DOHH2 (cell line): ENCODE data around the gene WDR70.
A peak's percentile ranks its signal among the peaks of the same experiment; 100 is the strongest.

Experiments used
- H3F3A ChIP-seq: fragments of 200-600 bp; sonication (generic), shearing (Covaris generic); 2 replicates; pipeline ENCODE4 v1.6.0; 2016; ENCODE audit warnings: antibody characterized with exemption, mild to moderate bottlenecking; ENCODE audit not compliant: control insufficient read depth, insufficient read depth
- H3K27ac ChIP-seq: fragments of 200-600 bp; sonication (generic); 2 replicates; pipeline ENCODE4 v1.5.1; 2014; ENCODE audit warnings: low read depth, mild to moderate bottlenecking, low read length, moderate library complexity
- H3K27me3 ChIP-seq: fragments of 200-600 bp; sonication (generic); 2 replicates; pipeline ENCODE4 v1.6.1; 2014; ENCODE audit warnings: mild to moderate bottlenecking, low read length, mixed read lengths; ENCODE audit not compliant: control insufficient read depth
- H3K36me3 ChIP-seq: fragments of 200-600 bp; sonication (generic); 2 replicates; pipeline ENCODE4 v1.6.1; 2014; ENCODE audit warnings: mild to moderate bottlenecking, low read length, moderate library complexity, mixed read lengths; ENCODE audit not compliant: control insufficient read depth
- H3K4me1 ChIP-seq: fragments of 200-600 bp; sonication (generic); 2 replicates; pipeline ENCODE4 v1.6.1; 2014; ENCODE audit warnings: mild to moderate bottlenecking, low read length, mixed read lengths; ENCODE audit not compliant: control insufficient read depth
- H3K4me2 ChIP-seq: fragments of 200-600 bp; sonication (generic); 2 replicates; pipeline ENCODE4 v1.6.0; 2014; ENCODE audit warnings: mild to moderate bottlenecking, low read length, moderate library complexity
- H3K4me3 ChIP-seq: fragments of 200-600 bp; sonication (generic); 2 replicates; pipeline ENCODE4 v1.5.1; 2014; ENCODE audit warnings: mild to moderate bottlenecking, low read length, mixed read lengths
- H3K79me2 ChIP-seq: fragments of 200-600 bp; sonication (generic); 2 replicates; pipeline ENCODE4 v1.6.1; 2014; ENCODE audit warnings: mild to moderate bottlenecking, low read length, mixed read lengths; ENCODE audit not compliant: control insufficient read depth
- H3K9me2 ChIP-seq: fragments of 200-600 bp; sonication (generic); replicated peaks from 2 replicates; pipeline ENCODE4 v1.6.1; 2014; ENCODE audit warnings: mild to moderate bottlenecking, low read length, mixed read lengths; ENCODE audit not compliant: control insufficient read depth
- H3K9me3 ChIP-seq: fragments of 200-600 bp; sonication (generic); 2 replicates; pipeline ENCODE4 v1.6.1; 2014; ENCODE audit warnings: antibody characterized with exemption, low read length, mixed read lengths; ENCODE audit not compliant: control insufficient read depth, insufficient read depth
- H4K20me1 ChIP-seq: fragments of 200-600 bp; sonication (generic); 2 replicates; pipeline ENCODE4 v1.6.0; 2014; ENCODE audit warnings: low read depth, mild to moderate bottlenecking, antibody characterized with exemption, low read length, moderate library complexity; ENCODE audit not compliant: control insufficient read depth, insufficient read depth
- CTCF ChIP-seq: fragments of 200-600 bp; sonication (generic); IDR thresholded peaks from one replicate; pipeline ENCODE4 v1.5.1; 2014; ENCODE audit warnings: antibody characterized with exemption, mild to moderate bottlenecking, low read depth, low read length; ENCODE audit not compliant: poor library complexity, severe bottlenecking
- EZH2phosphoT487 ChIP-seq: fragments of 200-600 bp; sonication (generic); IDR thresholded peaks from 2 replicates; pipeline ENCODE4 v1.6.1; 2017; ENCODE audit warnings: borderline replicate concordance, mild to moderate bottlenecking, antibody characterized with exemption, low read length, moderate library complexity, mixed read lengths

WDR70 gene

GRCh38 chr5:37722236-37723161, 343.4 kb downstream of the WDR70 start:
- no peaks in the 10 kb centered on the region for H3K4me1 ChIP-seq
- no peaks in the 10 kb centered on the region for H3F3A ChIP-seq
- no peaks in the 10 kb centered on the region for H3K79me2 ChIP-seq
- peaks cover 6% of the 10 kb centered on the region; the same call in 1 of the 2 replicates for H3K36me3 ChIP-seq
- no peak overlapping the region for H3K27ac ChIP-seq
- no peaks in the 10 kb centered on the region for H3K9me2 ChIP-seq
- H3K27me3 ChIP-seq = no peaks in the 10 kb centered on the region
- no peak overlapping the region for H3K4me2 ChIP-seq
- H3K4me3 ChIP-seq = no peak overlapping the region
- no peaks in the 10 kb centered on the region for H3K9me3 ChIP-seq
- H4K20me1 ChIP-seq = no peaks in the 10 kb centered on the region
- no peak for TF ChIP-seq CTCF
- TF ChIP-seq EZH2phosphoT487 = no peak

GRCh38 chr5:37723162-37723961, 344.2 kb downstream of the WDR70 start:
- H3K4me3 ChIP-seq = no peak overlapping the region
- no peaks in the 10 kb centered on the region for H3F3A ChIP-seq
- H3K9me3 ChIP-seq = no peaks in the 10 kb centered on the region
- peaks cover 7% of the 10 kb centered on the region for H3K36me3 ChIP-seq
- H3K79me2 ChIP-seq = no peaks in the 10 kb centered on the region
- no peak overlapping the region for H3K4me2 ChIP-seq
- H3K27me3 ChIP-seq = no peaks in the 10 kb centered on the region
- no peak overlapping the region for H3K27ac ChIP-seq
- H3K4me1 ChIP-seq = peaks cover 3% of the 10 kb centered on the region
- H4K20me1 ChIP-seq = no peaks in the 10 kb centered on the region
- TF ChIP-seq CTCF = peak; percentile 62
- TF ChIP-seq EZH2phosphoT487 = no peak
- no peaks in the 10 kb centered on the region for H3K9me2 ChIP-seq

- Histone ChIP-seq H3K4me2 (no peak overlapping the region), H3F3A (no peaks in the 10 kb centered on the region), H3K4me3 (no peak overlapping the region), H3K27me3 (no peaks in the 10 kb centered on the region), H3K27ac (no peak overlapping the region), H4K20me1 (no peaks in the 10 kb centered on the region), H3K36me3 (peaks cover 10% of the 10 kb centered on the region), H3K9me3 (no peaks in the 10 kb centered on the region), H3K9me2 (no peaks in the 10 kb centered on the region), H3K79me2 (no peaks in the 10 kb centered on the region), H3K4me1 (peaks cover 7% of the 10 kb centered on the region)
- TF ChIP-seq CTCF = no peak
- TF ChIP-seq EZH2phosphoT487 = no peak
Measured at GRCh38 chr5:37724395-37725125, 345.4 kb downstream of the WDR70 start.
